ENCODE measurements around the gene TCF23. TPM values are rescaled to one million over a fixed set of nuclear protein-coding genes. Genes with fewer than 3 reads are reported as not detected.

Gene TCF23
- total and polyA plus RNA-seq, 12 donors, result under 0.01 to 0.35 (median 0.08) TPM; not detected in 3

- Histone ChIP-seq H3K9me3 (replicated peaks in 1 of 3) (no peaks in the 10 kb centered on the region), H3K4me1 (replicated peaks in 1 of 2) (peaks cover 7% of the 10 kb centered on the region in 2 donors), H3K27me3 (no peaks in the 10 kb centered on the region), H3K4me3 (no peak overlapping the region), H3K36me3 (replicated peaks in 1 of 2) (no peaks in the 10 kb centered on the region), H3K27ac (no peak overlapping the region)
- intact Hi-C loops (cut with DNase I), result no loop called here
- 68 to 80% (median 75%) methylated on average over 7 of the region's 7 CpGs for WGBS, 4 donors
- TF ChIP-seq, protein P1, sequence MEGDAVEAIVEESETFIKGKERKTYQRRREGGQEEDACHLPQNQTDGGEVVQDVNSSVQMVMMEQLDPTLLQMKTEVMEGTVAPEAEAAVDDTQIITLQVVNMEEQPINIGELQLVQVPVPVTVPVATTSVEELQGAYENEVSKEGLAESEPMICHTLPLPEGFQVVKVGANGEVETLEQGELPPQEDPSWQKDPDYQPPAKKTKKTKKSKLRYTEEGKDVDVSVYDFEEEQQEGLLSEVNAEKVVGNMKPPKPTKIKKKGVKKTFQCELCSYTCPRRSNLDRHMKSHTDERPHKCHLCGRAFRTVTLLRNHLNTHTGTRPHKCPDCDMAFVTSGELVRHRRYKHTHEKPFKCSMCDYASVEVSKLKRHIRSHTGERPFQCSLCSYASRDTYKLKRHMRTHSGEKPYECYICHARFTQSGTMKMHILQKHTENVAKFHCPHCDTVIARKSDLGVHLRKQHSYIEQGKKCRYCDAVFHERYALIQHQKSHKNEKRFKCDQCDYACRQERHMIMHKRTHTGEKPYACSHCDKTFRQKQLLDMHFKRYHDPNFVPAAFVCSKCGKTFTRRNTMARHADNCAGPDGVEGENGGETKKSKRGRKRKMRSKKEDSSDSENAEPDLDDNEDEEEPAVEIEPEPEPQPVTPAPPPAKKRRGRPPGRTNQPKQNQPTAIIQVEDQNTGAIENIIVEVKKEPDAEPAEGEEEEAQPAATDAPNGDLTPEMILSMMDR (IDR thresholded peaks at IDR 0.05), result no peak
- TF ChIP-seq POLR2A (IDR thresholded peaks at IDR 0.05), result no peak
- no peak for DNase-seq
These were observed 10.7 kb upstream of the TCF23 start for GRCh38 chr2:27138111-27138510.

- no peak for TF ChIP-seq POLR2A (IDR thresholded peaks at IDR 0.05)
- TF ChIP-seq, protein P1 (IDR thresholded peaks at IDR 0.05), result no peak
- Histone ChIP-seq H3K36me3 (replicated peaks in 1 of 2) (no peaks in the 10 kb centered on the region), H3K4me1 (replicated peaks in 1 of 2) (no peaks in the 10 kb centered on the region), H3K9me3 (replicated peaks in 1 of 3) (no peaks in the 10 kb centered on the region), H3K27me3 (no peaks in the 10 kb centered on the region), H3K27ac (no peak within 1 kb of the TSS), H3K4me3 (no peak within 1 kb of the TSS)
- intact Hi-C loops (cut with DNase I), result no loop called here
- no peak for DNase-seq
- 73 to 83% (median 81%) methylated on average over 4 of the region's 4 CpGs for WGBS, 4 donors
These were observed 9.5 kb upstream of the TCF23 start, which contains the start of gene PRR30 for GRCh38 chr2:27139310-27139709. PRR30 (minus strand) TSS chr2:27139410; CDS start chr2:27138329, 1,081 bp downstream.

- no peak for DNase-seq
These were observed 5.5 kb upstream of the TCF23 start for GRCh38 chr2:27143285-27143684.

DNA sequence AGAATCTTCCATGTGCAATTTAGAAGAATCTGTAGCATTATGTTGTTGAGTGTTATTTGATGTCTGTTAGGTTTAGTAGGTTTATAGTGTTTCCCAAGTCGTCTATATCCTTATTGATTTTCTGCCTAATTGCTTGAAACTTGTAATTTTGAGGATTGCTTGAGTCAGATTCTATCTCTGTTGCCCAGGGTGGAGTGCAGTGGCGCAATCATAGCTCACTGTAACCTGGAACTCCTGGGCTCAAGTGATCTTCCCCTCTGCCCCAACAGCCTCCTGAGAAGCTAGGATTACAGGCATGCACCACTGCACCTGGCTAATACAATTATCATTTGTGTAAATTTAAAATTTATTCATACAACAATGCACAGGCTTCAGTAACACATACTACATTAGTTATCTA lies 3.1 kb upstream of the TCF23 start:
- Histone ChIP-seq H3K4me3 (no peak overlapping the region), H3K27me3 (no peaks in the 10 kb centered on the region), H3K4me1 (replicated peaks in 1 of 2) (no peaks in the 10 kb centered on the region), H3K9me3 (replicated peaks in 1 of 3) (no peaks in the 10 kb centered on the region), H3K36me3 (replicated peaks in 1 of 2) (no peaks in the 10 kb centered on the region), H3K27ac (no peak overlapping the region)
- 86 to 90% (median 89%) methylated on average over 2 of the region's 2 CpGs for WGBS, 4 donors
- no peak for DNase-seq
- TF ChIP-seq POLR2A (IDR thresholded peaks at IDR 0.05), result no peak
- TF ChIP-seq, protein P1 (IDR thresholded peaks at IDR 0.05), result no peak
- intact Hi-C loops (cut with DNase I), result no loop called here

More at GRCh38 chr2:27143285-27143684, 5.5 kb upstream of the TCF23 start:
- H3K27me3 ChIP-seq, result no peaks in the 10 kb centered on the region
- no peak overlapping the region for H3K4me3 ChIP-seq
- 77 to 88% (median 82%) methylated on average over 1 of the region's 1 CpG for WGBS, 4 donors
- H3K27ac ChIP-seq, result no peak overlapping the region
- no peaks in the 10 kb centered on the region for H3K36me3 ChIP-seq (replicated peaks in 1 of 2)
- intact Hi-C loops (cut with DNase I), result no loop called here
- no peaks in the 10 kb centered on the region for H3K9me3 ChIP-seq (replicated peaks in 1 of 3)
- H3K4me1 ChIP-seq (replicated peaks in 1 of 2), result no peaks in the 10 kb centered on the region
- TF ChIP-seq POLR2A (IDR thresholded peaks at IDR 0.05), result no peak
- TF ChIP-seq, protein P1 (IDR thresholded peaks at IDR 0.05), result no peak

Data from adrenal gland (tissue), 12 donors.